GM12878 (cell line): ENCODE measurements around the gene UMAD1. TPM values are rescaled to one million over a fixed set of nuclear protein-coding genes. Genes with fewer than 3 reads are reported as not detected.

Experiments used
- ATAC-seq: fragments of 200-7000 bp; cut with Tn5 transposase; 3 replicates; pipeline ENCODE4 v1.9.1; 2020; ENCODE audit warnings: mild to moderate bottlenecking, moderate library complexity
- BruUV-seq: library from RNA; stranded (reverse); fragments of 400-500 nt; replicated peaks from 2 replicates; lab custom pipeline; 2021; lab: Mats Ljungman, UMichigan
- CTCF ChIA-PET: fragments of 300-600 bp; sonication (Branson Sonifier 250); formaldehyde crosslinking; extraction: SDS; loops from one replicate; lab custom pipeline; 2021; ENCODE audit warnings: inconsistent platforms; lab: Yijun Ruan, JAX
- POLR2A ChIA-PET: fragments of 350-600 bp; formaldehyde crosslinking; extraction: SDS; loops from one replicate; lab custom pipeline; 2021; ENCODE audit warnings: inconsistent platforms; lab: Charles Lee
- RAD21 ChIA-PET: fragments of 300-600 bp; sonication (Branson Sonifier 250); formaldehyde crosslinking; loops from one replicate; lab custom pipeline; 2023; ENCODE audit warnings: antibody characterized with exemption; ENCODE audit not compliant: unreplicated experiment; lab: Charles Lee
- SMC1A ChIA-PET: fragments of 300-600 bp; sonication (Branson Sonifier 250); formaldehyde crosslinking; loops from one replicate; lab custom pipeline; 2023; ENCODE audit not compliant: unreplicated experiment, uncharacterized antibody; lab: Charles Lee
- DNase-seq: peaks from one replicate; pipeline ENCODE4 v3.0.0-alpha.2; 2011; ENCODE audit warnings: low read depth, low spot score
- FAIRE-seq: peaks from 3 replicates; lab custom pipeline; 2011; peaks lifted over from hg19 to GRCh38; lab: Jason Lieb, UNC
- H2AFZ ChIP-seq: 2 replicates; pipeline ENCODE4 v1.6.0; 2011; ENCODE audit warnings: low read depth, low read length, control low read depth; ENCODE audit not compliant: control insufficient read depth
- H3K27ac ChIP-seq: 2 replicates; pipeline ENCODE4 v1.5.1; 2011; ENCODE audit warnings: control low read depth; ENCODE audit not compliant: control insufficient read depth, insufficient read depth
- H3K27me3 ChIP-seq, 2 experiments: replicated peaks in 1 of 2; 2 replicates each; pipeline versions ENCODE4 v1.6.0 to v1.6.1; 2011; ENCODE audit warnings: low read length in 1 of 2; ENCODE audit not compliant: control insufficient read depth in 2 of 2, insufficient read depth in 2 of 2
- H3K36me3 ChIP-seq, 2 experiments: 2 replicates each; pipeline ENCODE4 v1.5.1; 2011; ENCODE audit warnings: low read length in 1 of 2; ENCODE audit not compliant: control insufficient read depth in 2 of 2, insufficient read depth in 2 of 2
- H3K4me1 ChIP-seq: 2 replicates; pipeline ENCODE4 v1.6.1; 2011; ENCODE audit warnings: mild to moderate bottlenecking, low read length, moderate library complexity, mixed read lengths; ENCODE audit not compliant: control insufficient read depth, insufficient read depth
- H3K4me2 ChIP-seq: 2 replicates; pipeline ENCODE4 v1.6.0; 2011; ENCODE audit warnings: control low read depth; ENCODE audit not compliant: control insufficient read depth, insufficient read depth
- H3K4me3 ChIP-seq: fragments of 200-600 bp; sonication (generic); 2 replicates; pipeline ENCODE4 v1.5.1; 2016
- H3K79me2 ChIP-seq: 2 replicates; pipeline ENCODE4 v1.6.0; 2011; ENCODE audit warnings: low read length; ENCODE audit not compliant: control insufficient read depth, insufficient read depth
- H3K9ac ChIP-seq: 2 replicates; pipeline ENCODE4 v1.8.0; 2011; ENCODE audit warnings: low read length, control low read depth, mixed read lengths; ENCODE audit not compliant: control insufficient read depth, insufficient read depth
- H3K9me3 ChIP-seq: replicated peaks from 3 replicates; pipeline ENCODE4 v1.5.1; 2011; ENCODE audit warnings: mild to moderate bottlenecking, low read length; ENCODE audit not compliant: control insufficient read depth, insufficient read depth
- H4K20me1 ChIP-seq: 2 replicates; pipeline ENCODE4 v1.6.0; 2011; ENCODE audit not compliant: control insufficient read depth, insufficient read depth
- CHD2 ChIP-seq: IDR thresholded peaks from 2 replicates; pipeline ENCODE4 v1.6.1; 2011; ENCODE audit warnings: low read depth, low read length, improper control_type of control experiment, borderline replicate concordance
- IRF4 ChIP-seq: IDR thresholded peaks from 2 replicates; pipeline ENCODE4 v1.6.1; 2011; ENCODE audit warnings: low read depth, low read length
- JUND ChIP-seq: IDR thresholded peaks from 2 replicates; pipeline ENCODE4 v1.6.1; 2012; ENCODE audit warnings: low read depth, mild to moderate bottlenecking, low read length, improper control_type of control experiment, moderate library complexity
- MTA2 ChIP-seq: fragments of 450-650 bp; IDR thresholded peaks from 2 replicates; pipeline ENCODE4 v1.6.1; 2016; ENCODE audit warnings: low read depth, mild to moderate bottlenecking, moderate library complexity
- POU2F2 ChIP-seq: IDR thresholded peaks from 3 replicates; pipeline ENCODE4 v1.6.1; 2011; ENCODE audit warnings: low read depth, mild to moderate bottlenecking, low read length, borderline replicate concordance
- SMAD1 ChIP-seq: fragments of 450-650 bp; IDR thresholded peaks from 2 replicates; pipeline ENCODE4 v1.6.1; 2018; ENCODE audit warnings: mild to moderate bottlenecking, low read depth; ENCODE audit not compliant: partially characterized antibody
- SMARCA5 ChIP-seq: fragments of 450-650 bp; IDR thresholded peaks from 2 replicates; pipeline ENCODE4 v1.6.1; 2017; ENCODE audit warnings: mild to moderate bottlenecking
- STAT1 ChIP-seq: fragments of 450-650 bp; conservative IDR thresholded peaks from 2 replicates; pipeline ENCODE4 v1.6.1; 2014; ENCODE audit warnings: antibody characterized with exemption, mild to moderate bottlenecking
- WRNIP1 ChIP-seq: IDR thresholded peaks from 2 replicates; pipeline ENCODE4 v1.6.1; 2011; ENCODE audit warnings: low read depth, low read length, improper control_type of control experiment, borderline replicate concordance
- YY1 ChIP-seq: IDR thresholded peaks from 2 replicates; pipeline ENCODE4 v1.6.1; 2011; ENCODE audit warnings: low read depth, mild to moderate bottlenecking, low read length
- ZNF217 ChIP-seq: fragments of 450-650 bp; IDR thresholded peaks from 2 replicates; pipeline ENCODE4 v1.6.1; 2017; ENCODE audit warnings: antibody characterized with exemption, mild to moderate bottlenecking
- WGBS: methylation state at CpG from one replicate; pipeline ENCODE4 v1.1.6; 2016; ENCODE audit warnings: low lambda C conversion rate; ENCODE audit not compliant: insufficient replicate concordance, insufficient coverage; ENCODE audit errors: missing lambda C conversion rate; 5-methylcytosine and 5-hydroxymethylcytosine counted together
- in situ Hi-C: fragments of 300-500 bp; cut with MboI; formaldehyde crosslinking; loops from 9 replicates; pipeline ENCODE4 v1.14.3; 2018; ENCODE audit warnings: mixed read lengths
- intact Hi-C: fragments of 100-400 bp; cut with micrococcal nuclease; formaldehyde crosslinking; loops from one replicate; pipeline ENCODE4 v1.14.2; 2022; ENCODE audit not compliant: unreplicated experiment
- polyA plus RNA-seq, 11 experiments: library from polyadenylated mRNA; depleted of rRNA in 4 of 11; unstranded in 6 of 11; stranded (reverse) in 5 of 11; fragments of >200 nt; fragmentation: Nextera tagmentation in 4 of 11; fragmentation: Illumina TruSeq in 1 of 11; extraction: Ambion mirVana in 4 of 11; extraction: Trizol in 1 of 11; gene quantifications; 1 replicate in 1 of 11; 2 replicates in 10 of 11; pipeline versions ENCODE4 v1.2.1 to v1.2.3, GENCODE V29; 2011 to 2016; ENCODE audit warnings: inconsistent platforms in 2 of 11, missing spikeins in 2 of 11, low read depth in 1 of 11
- total RNA-seq, 4 experiments: library from RNA; depleted of rRNA in 3 of 4; stranded (reverse); fragments of >200 nt in 3 of 4; fragmentation: Illumina TruSeq in 1 of 4; extraction: Trizol in 1 of 4; gene quantifications; 2 replicates each; pipeline versions ENCODE4 v1.2.1 to v1.2.3, GENCODE V29; 2013 to 2021
- TF ChIP-seq, protein P1 (sequence below): IDR thresholded peaks from 2 replicates; pipeline ENCODE4 v1.6.1; 2012; ENCODE audit warnings: low read length, inconsistent platforms
- TF ChIP-seq, protein P2 (sequence below): fragments of 450-650 bp; IDR thresholded peaks from 2 replicates; pipeline ENCODE4 v1.6.1; 2016; ENCODE audit warnings: mild to moderate bottlenecking, moderate library complexity, borderline replicate concordance
- TF ChIP-seq, protein P3 (sequence below): IDR thresholded peaks from 2 replicates; pipeline ENCODE4 v1.6.1; 2011; ENCODE audit warnings: mild to moderate bottlenecking, low read depth, low read length, moderate library complexity; ENCODE audit not compliant: insufficient replicate concordance
- TF ChIP-seq, protein P4 (sequence below): fragments of 450-650 bp; formaldehyde crosslinking; IDR thresholded peaks from 2 replicates; pipeline ENCODE4 v1.4.0; 2022; ENCODE audit warnings: mild to moderate bottlenecking, moderate library complexity

Gene UMAD1
- total and polyA plus RNA-seq, 10 of the 15 experiments (the other 5 are each of a cell fraction or from before 2014, with no cell fraction given), result 6.0 to 28.6 (median 9.3) TPM

DNA sequence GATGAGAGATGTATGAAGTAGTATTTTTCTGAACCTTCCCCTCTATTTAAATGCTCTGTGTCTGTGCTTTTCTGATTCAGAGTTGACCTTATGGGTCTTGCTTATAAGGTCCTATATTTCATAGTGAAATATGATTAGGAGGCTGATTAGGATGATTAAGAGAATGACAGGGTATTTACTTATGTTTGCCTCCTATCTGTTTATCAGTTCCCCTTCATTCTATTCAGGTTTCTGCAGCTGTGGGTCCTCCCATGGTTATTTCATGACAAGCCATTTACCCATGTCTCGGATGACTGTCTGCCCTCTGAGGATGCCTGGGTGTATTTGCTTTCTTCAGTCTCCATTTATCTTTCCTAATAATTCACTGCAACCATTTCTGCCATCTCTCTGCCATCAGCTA lies 61.0 kb downstream of the UMAD1 start:
- ChIA-PET RAD21 (interaction anchor here (1.0 to 3.1 kb wide), 6 partner anchors 16 to 63 kb away, joined by 3 to 11 read pairs (median 4); no protein-coding TSS in a partner anchor), SMC1A (interaction anchor here (1.0 to 6.6 kb wide), 10 partner anchors 10 to 488 kb away, joined by 3 to 42 read pairs (median 6); no protein-coding TSS in a partner anchor), POLR2A (interaction anchor here (1.2 kb wide), 1 partner anchor 17 kb away, joined by 3 read pairs; the partner anchor contains the start of gene RPA3), CTCF (interaction anchor here (1.3 to 1.9 kb wide), 5 partner anchors 13 to 59 kb away, joined by 3 to 8 read pairs (median 4); no protein-coding TSS in a partner anchor)
- no peak for FAIRE-seq
- intact Hi-C loops (no loop called here), in situ Hi-C loops (no loop called here)
- ATAC-seq, result peak; percentile 37
- Histone ChIP-seq H3K79me2 (no peaks in the 10 kb centered on the region), H3K9ac (no peak overlapping the region), H2AFZ (0 out of 2 replicates have a peak overlapping the region, but pooled peaks have one; percentile 12), H3K4me3 (no peak overlapping the region), H3K4me2 (no peak overlapping the region; the same call in 1 of the 2 replicates), H3K27ac (no peak overlapping the region), H3K4me1 (peaks cover 17% of the 10 kb centered on the region), H3K9me3 (no peaks in the 10 kb centered on the region; the same call in 2 of the 3 replicates), H4K20me1 (no peaks in the 10 kb centered on the region), H3K27me3 (no peaks in the 10 kb centered on the region), H3K36me3 (no peaks in the 10 kb centered on the region)
- no peak for DNase-seq
- 90% methylated on average over 1 of the region's 1 CpG for WGBS
- no TSS peak for BruUV-seq
- TF ChIP-seq POU2F2 (no peak), WRNIP1 (no peak), IRF4 (no peak), YY1 (no peak), MTA2 (no peak), SMARCA5 (no peak), ZNF217 (no peak), SMAD1 (no peak), STAT1 (no peak), JUND (no peak), CHD2 (no peak)
- TF ChIP-seq, protein P1, sequence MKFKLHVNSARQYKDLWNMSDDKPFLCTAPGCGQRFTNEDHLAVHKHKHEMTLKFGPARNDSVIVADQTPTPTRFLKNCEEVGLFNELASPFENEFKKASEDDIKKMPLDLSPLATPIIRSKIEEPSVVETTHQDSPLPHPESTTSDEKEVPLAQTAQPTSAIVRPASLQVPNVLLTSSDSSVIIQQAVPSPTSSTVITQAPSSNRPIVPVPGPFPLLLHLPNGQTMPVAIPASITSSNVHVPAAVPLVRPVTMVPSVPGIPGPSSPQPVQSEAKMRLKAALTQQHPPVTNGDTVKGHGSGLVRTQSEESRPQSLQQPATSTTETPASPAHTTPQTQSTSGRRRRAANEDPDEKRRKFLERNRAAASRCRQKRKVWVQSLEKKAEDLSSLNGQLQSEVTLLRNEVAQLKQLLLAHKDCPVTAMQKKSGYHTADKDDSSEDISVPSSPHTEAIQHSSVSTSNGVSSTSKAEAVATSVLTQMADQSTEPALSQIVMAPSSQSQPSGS, result no peak
- TF ChIP-seq, protein P2, sequence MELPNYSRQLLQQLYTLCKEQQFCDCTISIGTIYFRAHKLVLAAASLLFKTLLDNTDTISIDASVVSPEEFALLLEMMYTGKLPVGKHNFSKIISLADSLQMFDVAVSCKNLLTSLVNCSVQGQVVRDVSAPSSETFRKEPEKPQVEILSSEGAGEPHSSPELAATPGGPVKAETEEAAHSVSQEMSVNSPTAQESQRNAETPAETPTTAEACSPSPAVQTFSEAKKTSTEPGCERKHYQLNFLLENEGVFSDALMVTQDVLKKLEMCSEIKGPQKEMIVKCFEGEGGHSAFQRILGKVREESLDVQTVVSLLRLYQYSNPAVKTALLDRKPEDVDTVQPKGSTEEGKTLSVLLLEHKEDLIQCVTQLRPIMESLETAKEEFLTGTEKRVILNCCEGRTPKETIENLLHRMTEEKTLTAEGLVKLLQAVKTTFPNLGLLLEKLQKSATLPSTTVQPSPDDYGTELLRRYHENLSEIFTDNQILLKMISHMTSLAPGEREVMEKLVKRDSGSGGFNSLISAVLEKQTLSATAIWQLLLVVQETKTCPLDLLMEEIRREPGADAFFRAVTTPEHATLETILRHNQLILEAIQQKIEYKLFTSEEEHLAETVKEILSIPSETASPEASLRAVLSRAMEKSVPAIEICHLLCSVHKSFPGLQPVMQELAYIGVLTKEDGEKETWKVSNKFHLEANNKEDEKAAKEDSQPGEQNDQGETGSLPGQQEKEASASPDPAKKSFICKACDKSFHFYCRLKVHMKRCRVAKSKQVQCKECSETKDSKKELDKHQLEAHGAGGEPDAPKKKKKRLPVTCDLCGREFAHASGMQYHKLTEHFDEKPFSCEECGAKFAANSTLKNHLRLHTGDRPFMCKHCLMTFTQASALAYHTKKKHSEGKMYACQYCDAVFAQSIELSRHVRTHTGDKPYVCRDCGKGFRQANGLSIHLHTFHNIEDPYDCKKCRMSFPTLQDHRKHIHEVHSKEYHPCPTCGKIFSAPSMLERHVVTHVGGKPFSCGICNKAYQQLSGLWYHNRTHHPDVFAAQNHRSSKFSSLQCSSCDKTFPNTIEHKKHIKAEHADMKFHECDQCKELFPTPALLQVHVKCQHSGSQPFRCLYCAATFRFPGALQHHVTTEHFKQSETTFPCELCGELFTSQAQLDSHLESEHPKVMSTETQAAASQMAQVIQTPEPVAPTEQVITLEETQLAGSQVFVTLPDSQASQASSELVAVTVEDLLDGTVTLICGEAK, result no peak
- TF ChIP-seq, protein P3, sequence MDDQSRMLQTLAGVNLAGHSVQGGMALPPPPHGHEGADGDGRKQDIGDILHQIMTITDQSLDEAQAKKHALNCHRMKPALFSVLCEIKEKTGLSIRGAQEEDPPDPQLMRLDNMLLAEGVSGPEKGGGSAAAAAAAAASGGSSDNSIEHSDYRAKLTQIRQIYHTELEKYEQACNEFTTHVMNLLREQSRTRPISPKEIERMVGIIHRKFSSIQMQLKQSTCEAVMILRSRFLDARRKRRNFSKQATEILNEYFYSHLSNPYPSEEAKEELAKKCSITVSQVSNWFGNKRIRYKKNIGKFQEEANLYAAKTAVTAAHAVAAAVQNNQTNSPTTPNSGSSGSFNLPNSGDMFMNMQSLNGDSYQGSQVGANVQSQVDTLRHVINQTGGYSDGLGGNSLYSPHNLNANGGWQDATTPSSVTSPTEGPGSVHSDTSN, result no peak
- TF ChIP-seq, protein P4, sequence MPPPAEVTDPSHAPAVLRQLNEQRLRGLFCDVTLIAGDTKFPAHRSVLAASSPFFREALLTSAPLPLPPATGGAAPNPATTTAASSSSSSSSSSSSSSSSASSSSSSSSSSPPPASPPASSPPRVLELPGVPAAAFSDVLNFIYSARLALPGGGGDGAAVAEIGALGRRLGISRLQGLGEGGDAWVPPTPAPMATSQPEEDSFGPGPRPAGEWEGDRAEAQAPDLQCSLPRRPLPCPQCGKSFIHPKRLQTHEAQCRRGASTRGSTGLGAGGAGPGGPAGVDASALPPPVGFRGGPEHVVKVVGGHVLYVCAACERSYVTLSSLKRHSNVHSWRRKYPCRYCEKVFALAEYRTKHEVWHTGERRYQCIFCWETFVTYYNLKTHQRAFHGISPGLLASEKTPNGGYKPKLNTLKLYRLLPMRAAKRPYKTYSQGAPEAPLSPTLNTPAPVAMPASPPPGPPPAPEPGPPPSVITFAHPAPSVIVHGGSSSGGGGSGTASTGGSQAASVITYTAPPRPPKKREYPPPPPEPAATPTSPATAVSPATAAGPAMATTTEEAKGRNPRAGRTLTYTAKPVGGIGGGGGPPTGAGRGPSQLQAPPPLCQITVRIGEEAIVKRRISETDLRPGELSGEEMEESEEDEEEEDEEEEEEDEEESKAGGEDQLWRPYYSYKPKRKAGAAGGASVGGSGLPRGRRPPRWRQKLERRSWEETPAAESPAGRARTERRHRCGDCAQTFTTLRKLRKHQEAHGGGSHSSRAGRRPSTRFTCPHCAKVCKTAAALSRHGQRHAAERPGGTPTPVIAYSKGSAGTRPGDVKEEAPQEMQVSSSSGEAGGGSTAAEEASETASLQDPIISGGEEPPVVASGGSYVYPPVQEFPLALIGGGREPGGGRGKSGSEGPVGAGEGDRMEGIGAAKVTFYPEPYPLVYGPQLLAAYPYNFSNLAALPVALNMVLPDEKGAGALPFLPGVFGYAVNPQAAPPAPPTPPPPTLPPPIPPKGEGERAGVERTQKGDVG (CRISPR knock-in tag), result no peak
